Breast epithelium (tissue), 4 donors: ENCODE results near the gene KCNJ4. TPM values are rescaled to one million over a fixed set of nuclear protein-coding genes. Genes with fewer than 3 reads are reported as not detected.

ENCODE experiments used
- DNase-seq, 2 donors: peaks; one replicate each; pipeline ENCODE4 v3.0.0-alpha.2; 2019; ENCODE audit warnings: low spot score in 2 of 2
- H3K27ac ChIP-seq, 2 donors: fragments of 200-600 bp; sonication (generic) in 1 of 2; one replicate each; pipeline ENCODE4 v1.5.1; 2016 to 2019; ENCODE audit warnings: mild to moderate bottlenecking in 1 of 2
- H3K27me3 ChIP-seq, 2 donors: fragments of 200-600 bp; sonication (generic) in 1 of 2; one replicate each; pipeline versions ENCODE4 v1.5.1 to v1.6.0; 2017 to 2019; ENCODE audit warnings: control low read depth in 1 of 2, mild to moderate bottlenecking in 1 of 2
- H3K36me3 ChIP-seq: fragments of 200-600 bp; one replicate; pipeline ENCODE4 v1.5.1; 2019
- H3K4me1 ChIP-seq, 2 donors: fragments of 200-600 bp; sonication (generic); one replicate each; pipeline ENCODE4 v1.5.1; 2016 to 2019; ENCODE audit warnings: control low read depth in 1 of 2
- H3K4me3 ChIP-seq, 3 donors: fragments of 200-600 bp; sonication (generic); 1 replicate in 2 of 3; 2 replicates in 1 of 3; pipeline ENCODE4 v1.5.1; 2016 to 2019; ENCODE audit warnings: mild to moderate bottlenecking in 3 of 3, moderate library complexity in 2 of 3
- H3K9me3 ChIP-seq, 2 donors: fragments of 200-600 bp; sonication (generic) in 1 of 2; one replicate each; pipeline ENCODE4 v1.5.1; 2016 to 2019; ENCODE audit warnings: control low read depth in 1 of 2
- CTCF ChIP-seq, 3 donors: fragments of 450-650 bp; IDR thresholded peaks; one replicate each; pipeline ENCODE4 v1.5.1; 2016 to 2017; ENCODE audit warnings: antibody characterized with exemption in 3 of 3, mild to moderate bottlenecking in 3 of 3, moderate library complexity in 3 of 3
- POLR2A ChIP-seq: fragments of 450-650 bp; IDR thresholded peaks from one replicate; pipeline ENCODE4 v1.6.1; 2016; ENCODE audit warnings: antibody characterized with exemption, mild to moderate bottlenecking, moderate library complexity
- POLR2AphosphoS5 ChIP-seq, 3 donors: sonication (generic); formaldehyde crosslinking; IDR thresholded peaks; one replicate each; pipeline ENCODE4 v1.6.1; 2017; ENCODE audit warnings: antibody characterized with exemption in 3 of 3
- intact Hi-C: fragments of 100-400 bp; cut with DNase I; formaldehyde crosslinking; loops from one replicate; pipeline ENCODE4 v1.15.1; 2023; ENCODE audit warnings: low total_unique reads
- total RNA-seq, 3 donors: library from RNA; depleted of rRNA; stranded (reverse); fragments of >200 nt; gene quantifications; one replicate each; pipeline ENCODE4 v1.1.0, GENCODE V29; 2016

Gene KCNJ4
- not detected for total RNA-seq

GRCh38 chr22:38455076-38455529 lies at the start of gene KCNJ4:
KCNJ4 (minus strand) TSS chr22:38455199; CDS start chr22:38428132, 27,067 bp downstream.
- Histone ChIP-seq H3K27ac (no peak within 1 kb of the TSS), H3K4me1 (no peaks in the 10 kb centered on the region), H3K27me3 (peaks cover 5 to 59% of the 10 kb centered on the region in 2 donors)

GRCh38 chr22:38503021-38503420 lies 48.0 kb upstream of the KCNJ4 start:
- intact Hi-C loops = no loop called here
- H3K27me3 ChIP-seq = no peaks in the 10 kb centered on the region
- H3K4me3 ChIP-seq = peak overlapping the region; percentile 86 to 94 (median 91)
- H3K4me1 ChIP-seq = peaks cover 6% of the 10 kb centered on the region in 2 donors
- peaks cover 2% of the 10 kb centered on the region for H3K36me3 ChIP-seq
- TF ChIP-seq CTCF (IDR thresholded peaks at IDR 0.05) = no peak
- TF ChIP-seq POLR2A = no peak
- TF ChIP-seq POLR2AphosphoS5 (IDR thresholded peaks at IDR 0.05) = no peak
- H3K9me3 ChIP-seq = no peaks in the 10 kb centered on the region
- H3K27ac ChIP-seq = peak overlapping the region in 1 of 2 donors; percentile 100
- no peak for DNase-seq

More at GRCh38 chr22:38455076-38455529, at the start of gene KCNJ4:
- TF ChIP-seq POLR2AphosphoS5 (IDR thresholded peaks at IDR 0.05) (no peak), CTCF (IDR thresholded peaks at IDR 0.05) (no peak), POLR2A (no peak)
- H3K9me3 ChIP-seq = no peaks in the 10 kb centered on the region
- no peaks in the 10 kb centered on the region for H3K36me3 ChIP-seq
- intact Hi-C loops = no loop called here
- no peak for DNase-seq
- H3K4me3 ChIP-seq = peak within 1 kb of the TSS; percentile 27 to 77 (median 54)

- DNase-seq = no peak
- peaks cover 6% of the 10 kb centered on the region in 2 donors for H3K4me1 ChIP-seq
- intact Hi-C loops = no loop called here
- H3K36me3 ChIP-seq = peaks cover 8% of the 10 kb centered on the region
- H3K27ac ChIP-seq = peak overlapping the region in 1 of 2 donors; percentile 100
- H3K27me3 ChIP-seq = no peaks in the 10 kb centered on the region
- H3K9me3 ChIP-seq = no peaks in the 10 kb centered on the region
- H3K4me3 ChIP-seq = peak overlapping the region in 2 of 3 donors; percentile 1 to 94
- TF ChIP-seq POLR2AphosphoS5 (IDR thresholded peaks at IDR 0.05) = no peak
- no peak for TF ChIP-seq CTCF (IDR thresholded peaks at IDR 0.05)
- TF ChIP-seq POLR2A = no peak
Observed at GRCh38 chr22:38501797-38502672, 47.0 kb upstream of the KCNJ4 start.

GRCh38 chr22:38497869-38498268 lies 42.9 kb upstream of the KCNJ4 start:
- Histone ChIP-seq H3K9me3 (no peaks in the 10 kb centered on the region), H3K36me3 (peaks cover 21% of the 10 kb centered on the region)

More at GRCh38 chr22:38497869-38498268, 42.9 kb upstream of the KCNJ4 start:
- no peaks in the 10 kb centered on the region for H3K27me3 ChIP-seq
- DNase-seq = no peak
- no peak overlapping the region for H3K27ac ChIP-seq
- H3K4me1 ChIP-seq = peaks cover 0 to 3% of the 10 kb centered on the region in 2 donors
- no peak overlapping the region for H3K4me3 ChIP-seq
- TF ChIP-seq POLR2AphosphoS5 (IDR thresholded peaks at IDR 0.05) = no peak
- TF ChIP-seq CTCF (IDR thresholded peaks at IDR 0.05) = no peak
- TF ChIP-seq POLR2A = no peak
- intact Hi-C loops = no loop called here
